ENCODE data around the gene HSF4.
"Not testable (repeated sequence)": the region's sequence is repeated elsewhere in the genome, so short reads cannot be mapped to it uniquely, and the experiment has no call there.

The HSF4 gene

GRCh38 chr16:67164599-67165061 is at the start of gene HSF4:
Gene HSF4 (plus strand): TSS chr16:67164745. CDS start chr16:67164812, 67 bp downstream.
- no peak for DNase-seq

GRCh38 chr16:67114793-67115192 is 49.8 kb upstream of the HSF4 start:
- no peak for DNase-seq

- DNase-seq: no peak
These were observed 48.9 kb upstream of the HSF4 start for GRCh38 chr16:67115639-67116038.

GRCh38 chr16:67116388-67117311 is 47.9 kb upstream of the HSF4 start:
- no peak for DNase-seq

- no peak for DNase-seq
These were observed 46.8 kb upstream of the HSF4 start for GRCh38 chr16:67117716-67118115.

- no peak for DNase-seq
These were observed 44.5 kb upstream of the HSF4 start for GRCh38 chr16:67120025-67120424.

- DNase-seq: not testable (repeated sequence)
These were observed 41.7 kb upstream of the HSF4 start for GRCh38 chr16:67122799-67123198.

GRCh38 chr16:67128417-67128816 is 36.1 kb upstream of the HSF4 start:
- no peak for DNase-seq

- DNase-seq: no peak
These were observed 35.7 kb upstream of the HSF4 start for GRCh38 chr16:67128887-67129286.

- no peak for DNase-seq
These were observed 35.1 kb upstream of the HSF4 start for GRCh38 chr16:67129422-67129821.

- no peak for DNase-seq
These were observed 26.9 kb upstream of the HSF4 start for GRCh38 chr16:67137605-67138004.

GRCh38 chr16:67141391-67141790 is 23.2 kb upstream of the HSF4 start:
- no peak for DNase-seq

GRCh38 chr16:67142342-67142741 is 22.2 kb upstream of the HSF4 start:
- no peak for DNase-seq

GRCh38 chr16:67144943-67145342 is 19.6 kb upstream of the HSF4 start:
- DNase-seq: no peak

- DNase-seq: no peak
These were observed 18.8 kb upstream of the HSF4 start for GRCh38 chr16:67145746-67146145.

- DNase-seq: no peak
These were observed 17.8 kb upstream of the HSF4 start for GRCh38 chr16:67146523-67147357.

GRCh38 chr16:67147437-67148140 is 17.0 kb upstream of the HSF4 start:
- DNase-seq: no peak

- DNase-seq: no peak
These were observed 16.3 kb upstream of the HSF4 start for GRCh38 chr16:67148221-67148620.

GRCh38 chr16:67148656-67149275 is 15.8 kb upstream of the HSF4 start:
- DNase-seq: no peak

GRCh38 chr16:67149276-67150046 is 15.1 kb upstream of the HSF4 start:
- no peak for DNase-seq

GRCh38 chr16:67150047-67150832 is 14.3 kb upstream of the HSF4 start:
- peak; percentile 27 for DNase-seq
